GM12878 (cell line): ENCODE measurements around the gene TMIGD2. TPM values are rescaled to one million over a fixed set of nuclear protein-coding genes. Genes with fewer than 3 reads are reported as not detected.

ENCODE experiments used
- ATAC-seq: fragments of 200-7000 bp; cut with Tn5 transposase; 3 replicates; pipeline ENCODE4 v1.9.1; 2020; ENCODE audit warnings: mild to moderate bottlenecking, moderate library complexity
- BruUV-seq: library from RNA; stranded (reverse); fragments of 400-500 nt; replicated peaks from 2 replicates; lab custom pipeline; 2021; lab: Mats Ljungman, UMichigan
- CTCF ChIA-PET: fragments of 300-600 bp; sonication (Branson Sonifier 250); formaldehyde crosslinking; extraction: SDS; loops from one replicate; lab custom pipeline; 2021; ENCODE audit warnings: inconsistent platforms; lab: Yijun Ruan, JAX
- POLR2A ChIA-PET: fragments of 350-600 bp; formaldehyde crosslinking; extraction: SDS; loops from one replicate; lab custom pipeline; 2021; ENCODE audit warnings: inconsistent platforms; lab: Charles Lee
- RAD21 ChIA-PET: fragments of 300-600 bp; sonication (Branson Sonifier 250); formaldehyde crosslinking; loops from one replicate; lab custom pipeline; 2023; ENCODE audit warnings: antibody characterized with exemption; ENCODE audit not compliant: unreplicated experiment; lab: Charles Lee
- SMC1A ChIA-PET: fragments of 300-600 bp; sonication (Branson Sonifier 250); formaldehyde crosslinking; loops from one replicate; lab custom pipeline; 2023; ENCODE audit not compliant: unreplicated experiment, uncharacterized antibody; lab: Charles Lee
- DNase-seq: peaks from one replicate; pipeline ENCODE4 v3.0.0-alpha.2; 2011; ENCODE audit warnings: low read depth, low spot score
- FAIRE-seq: peaks from 3 replicates; lab custom pipeline; 2011; peaks lifted over from hg19 to GRCh38; lab: Jason Lieb, UNC
- H2AFZ ChIP-seq: 2 replicates; pipeline ENCODE4 v1.6.0; 2011; ENCODE audit warnings: low read depth, low read length, control low read depth; ENCODE audit not compliant: control insufficient read depth
- H3K27ac ChIP-seq: 2 replicates; pipeline ENCODE4 v1.5.1; 2011; ENCODE audit warnings: control low read depth; ENCODE audit not compliant: control insufficient read depth, insufficient read depth
- H3K27me3 ChIP-seq, 2 experiments: replicated peaks in 1 of 2; 2 replicates each; pipeline versions ENCODE4 v1.6.0 to v1.6.1; 2011; ENCODE audit warnings: low read length in 1 of 2; ENCODE audit not compliant: control insufficient read depth in 2 of 2, insufficient read depth in 2 of 2
- H3K36me3 ChIP-seq, 2 experiments: 2 replicates each; pipeline ENCODE4 v1.5.1; 2011; ENCODE audit warnings: low read length in 1 of 2; ENCODE audit not compliant: control insufficient read depth in 2 of 2, insufficient read depth in 2 of 2
- H3K4me1 ChIP-seq: 2 replicates; pipeline ENCODE4 v1.6.1; 2011; ENCODE audit warnings: mild to moderate bottlenecking, low read length, moderate library complexity, mixed read lengths; ENCODE audit not compliant: control insufficient read depth, insufficient read depth
- H3K4me2 ChIP-seq: 2 replicates; pipeline ENCODE4 v1.6.0; 2011; ENCODE audit warnings: control low read depth; ENCODE audit not compliant: control insufficient read depth, insufficient read depth
- H3K4me3 ChIP-seq: fragments of 200-600 bp; sonication (generic); 2 replicates; pipeline ENCODE4 v1.5.1; 2016
- H3K79me2 ChIP-seq: 2 replicates; pipeline ENCODE4 v1.6.0; 2011; ENCODE audit warnings: low read length; ENCODE audit not compliant: control insufficient read depth, insufficient read depth
- H3K9ac ChIP-seq: 2 replicates; pipeline ENCODE4 v1.8.0; 2011; ENCODE audit warnings: low read length, control low read depth, mixed read lengths; ENCODE audit not compliant: control insufficient read depth, insufficient read depth
- H3K9me3 ChIP-seq: replicated peaks from 3 replicates; pipeline ENCODE4 v1.5.1; 2011; ENCODE audit warnings: mild to moderate bottlenecking, low read length; ENCODE audit not compliant: control insufficient read depth, insufficient read depth
- H4K20me1 ChIP-seq: 2 replicates; pipeline ENCODE4 v1.6.0; 2011; ENCODE audit not compliant: control insufficient read depth, insufficient read depth
- ATF7 ChIP-seq: fragments of 450-650 bp; IDR thresholded peaks from 2 replicates; pipeline ENCODE4 v1.6.1; 2016; ENCODE audit warnings: low read depth, mild to moderate bottlenecking
- BRCA1 ChIP-seq: IDR thresholded peaks from 2 replicates; pipeline ENCODE4 v1.6.1; 2011; ENCODE audit warnings: low read depth, low read length, improper control_type of control experiment
- CTCF ChIP-seq, 3 experiments: IDR thresholded peaks in 2 of 3; conservative IDR thresholded peaks in 1 of 3; 2 replicates each; pipeline ENCODE4 v1.5.1; 2011; ENCODE audit warnings: low read depth in 3 of 3, low read length in 3 of 3, mild to moderate bottlenecking in 3 of 3, control low read depth in 2 of 3, moderate library complexity in 2 of 3, inconsistent platforms in 1 of 3, mixed read lengths in 1 of 3; ENCODE audit not compliant: control insufficient read depth in 2 of 3, insufficient read depth in 1 of 3; ENCODE audit errors: extremely low read depth in 1 of 3
- DPF2 ChIP-seq: fragments of 450-650 bp; IDR thresholded peaks from 2 replicates; pipeline ENCODE4 v1.6.1; 2017; ENCODE audit warnings: mild to moderate bottlenecking
- FOXK2 ChIP-seq: fragments of 450-650 bp; IDR thresholded peaks from 2 replicates; pipeline ENCODE4 v1.6.1; 2017; ENCODE audit warnings: mild to moderate bottlenecking, moderate library complexity
- FOXM1 ChIP-seq: IDR thresholded peaks from 2 replicates; pipeline ENCODE4 v1.6.1; 2012; ENCODE audit warnings: low read depth, mild to moderate bottlenecking, inconsistent platforms, low read length, moderate library complexity
- HDGF ChIP-seq: fragments of 450-650 bp; IDR thresholded peaks from 2 replicates; pipeline ENCODE4 v1.6.1; 2016; ENCODE audit warnings: antibody characterized with exemption
- NBN ChIP-seq: fragments of 450-650 bp; IDR thresholded peaks from 2 replicates; pipeline ENCODE4 v1.6.1; 2016
- RUNX3 ChIP-seq: IDR thresholded peaks from 2 replicates; pipeline ENCODE4 v1.6.1; 2012; ENCODE audit warnings: low read length, inconsistent platforms
- SMAD5 ChIP-seq: IDR thresholded peaks from 2 replicates; pipeline ENCODE4 v1.6.1; 2016; ENCODE audit warnings: antibody characterized with exemption, low read depth
- SP1 ChIP-seq: IDR thresholded peaks from one replicate; pipeline ENCODE4 v1.6.1; 2011; ENCODE audit warnings: low read depth, low read length
- SUZ12 ChIP-seq: fragments of 200-600 bp; sonication (generic); IDR thresholded peaks from one replicate; pipeline ENCODE4 v1.6.1; 2018; ENCODE audit warnings: antibody characterized with exemption, mild to moderate bottlenecking; ENCODE audit not compliant: unreplicated experiment
- TBL1XR1 ChIP-seq: IDR thresholded peaks from 2 replicates; pipeline ENCODE4 v1.6.1; 2012; ENCODE audit warnings: low read depth, low read length, improper control_type of control experiment
- USF2 ChIP-seq: IDR thresholded peaks from 2 replicates; pipeline ENCODE4 v1.6.1; 2011; ENCODE audit warnings: low read depth, low read length, improper control_type of control experiment, borderline replicate concordance
- ZNF217 ChIP-seq: fragments of 450-650 bp; IDR thresholded peaks from 2 replicates; pipeline ENCODE4 v1.6.1; 2017; ENCODE audit warnings: antibody characterized with exemption, mild to moderate bottlenecking
- ZNF384 ChIP-seq: IDR thresholded peaks from 2 replicates; pipeline ENCODE4 v1.6.1; 2012; ENCODE audit warnings: low read depth, mild to moderate bottlenecking, low read length, improper control_type of control experiment, borderline replicate concordance
- ZNF592 ChIP-seq: fragments of 450-650 bp; IDR thresholded peaks from 2 replicates; pipeline ENCODE4 v1.6.1; 2017; ENCODE audit warnings: mild to moderate bottlenecking, moderate library complexity
- WGBS: methylation state at CpG from one replicate; pipeline ENCODE4 v1.1.6; 2016; ENCODE audit warnings: low lambda C conversion rate; ENCODE audit not compliant: insufficient replicate concordance, insufficient coverage; ENCODE audit errors: missing lambda C conversion rate; 5-methylcytosine and 5-hydroxymethylcytosine counted together
- in situ Hi-C: fragments of 300-500 bp; cut with MboI; formaldehyde crosslinking; loops from 9 replicates; pipeline ENCODE4 v1.14.3; 2018; ENCODE audit warnings: mixed read lengths
- intact Hi-C: fragments of 100-400 bp; cut with micrococcal nuclease; formaldehyde crosslinking; loops from one replicate; pipeline ENCODE4 v1.14.2; 2022; ENCODE audit not compliant: unreplicated experiment
- polyA plus RNA-seq, 11 experiments: library from polyadenylated mRNA; depleted of rRNA in 4 of 11; unstranded in 6 of 11; stranded (reverse) in 5 of 11; fragments of >200 nt; fragmentation: Nextera tagmentation in 4 of 11; fragmentation: Illumina TruSeq in 1 of 11; extraction: Ambion mirVana in 4 of 11; extraction: Trizol in 1 of 11; gene quantifications; 1 replicate in 1 of 11; 2 replicates in 10 of 11; pipeline versions ENCODE4 v1.2.1 to v1.2.3, GENCODE V29; 2011 to 2016; ENCODE audit warnings: inconsistent platforms in 2 of 11, missing spikeins in 2 of 11, low read depth in 1 of 11
- total RNA-seq, 4 experiments: library from RNA; depleted of rRNA in 3 of 4; stranded (reverse); fragments of >200 nt in 3 of 4; fragmentation: Illumina TruSeq in 1 of 4; extraction: Trizol in 1 of 4; gene quantifications; 2 replicates each; pipeline versions ENCODE4 v1.2.1 to v1.2.3, GENCODE V29; 2013 to 2021

TMIGD2 gene
- total and polyA plus RNA-seq, 10 of the 15 experiments (the other 5 are each of a cell fraction or from before 2014, with no cell fraction given) = 0.09 to 0.40 (median 0.14) TPM; not detected in 5

- Histone ChIP-seq H4K20me1 (no peaks in the 10 kb centered on the region), H3K9ac (peak overlapping the region; percentile 68), H3K27me3 (no peaks in the 10 kb centered on the region), H3K9me3 (no peaks in the 10 kb centered on the region), H3K4me3 (peak overlapping the region; percentile 86), H3K36me3 (no peaks in the 10 kb centered on the region), H2AFZ (peak overlapping the region; percentile 98), H3K4me2 (peak overlapping the region; percentile 98), H3K4me1 (peaks cover 12% of the 10 kb centered on the region), H3K27ac (peak overlapping the region; percentile 82), H3K79me2 (peaks cover 3% of the 10 kb centered on the region)
- peak; percentile 100 for DNase-seq
- peak; percentile 100 for FAIRE-seq
- no TSS peak for BruUV-seq
- 1% methylated on average over 39 of the region's 39 CpGs for WGBS
- intact Hi-C loops (no loop called here), in situ Hi-C loops (no loop called here)
- ATAC-seq = peak; percentile 95
- RAD21 ChIA-PET = interaction anchor here (0.6 to 2.3 kb wide), 15 partner anchors 9 to 650 kb away, joined by 3 to 15 read pairs (median 5); partner anchors contain the start of genes CHAF1A, EBI3, FEM1A and SH3GL1
- SMC1A ChIA-PET = interaction anchor here (0.6 to 2.3 kb wide), 6 partner anchors 10 to 1681 kb away, joined by 3 to 13 read pairs (median 4); partner anchors contain the start of genes CHAF1A, SH3GL1 and YJU2
- POLR2A ChIA-PET = interaction anchor here (0.5 to 2.7 kb wide), 29 partner anchors 10 to 580 kb away, joined by 3 to 22 read pairs (median 4); partner anchors contain the start of genes CHAF1A, EBI3, MRPL54 and YJU2
- CTCF ChIA-PET = interaction anchor here (0.6 to 3.4 kb wide), 19 partner anchors 10 to 1235 kb away, joined by 3 to 58 read pairs (median 3); partner anchors contain the start of genes CHAF1A, PIAS4 and SH3GL1
- TF ChIP-seq ATF7 (no peak), RUNX3 (peak; percentile 80), ZNF592 (no peak), CTCF (IDR thresholded peaks at IDR 0.05 in 2 of 3, conservative IDR thresholded peaks at IDR 0.05 in 1 of 3; ENCODE audit: control insufficient read depth in 2 of 3, extremely low read depth in 1 of 3, insufficient read depth in 1 of 3, low read depth in 3 of 3, low read length in 3 of 3) (peak; percentile 9 to 18 (median 12); a peak in 2 of 6 replicates), TBL1XR1 (0 out of 2 replicates have a peak, but pooled peaks have one; percentile 50), ZNF384 (no peak), DPF2 (0 out of 2 replicates have a peak, but pooled peaks have one; percentile 47), SP1 (peak; percentile 100), NBN (peak; percentile 95), SUZ12 (no peak), ZNF217 (no peak), HDGF (peak; percentile 72), BRCA1 (no peak), FOXK2 (no peak), SMAD5 (peak; percentile 82), FOXM1 (peak; percentile 97), USF2 (no peak)
Measured at GRCh38 chr19:4342615-4343369, 40.6 kb upstream of the TMIGD2 start.
